GM23338 (cell line): ENCODE data around the gene CDH4. TPM values are rescaled to one million over a fixed set of nuclear protein-coding genes. Genes with fewer than 3 reads are reported as not detected.

Source experiments
- ATAC-seq: fragments of 200-7000 bp; cut with Tn5 transposase; 3 replicates; pipeline ENCODE4 v1.9.1; 2020
- DNase-seq: peaks from one replicate; pipeline ENCODE4 v3.0.0-alpha.2; 2015; ENCODE audit warnings: low spot score
- H2AFZ ChIP-seq: fragments of 200-600 bp; sonication (generic); 2 replicates; pipeline ENCODE4 v1.8.0; 2016; ENCODE audit warnings: antibody characterized with exemption, mild to moderate bottlenecking, moderate library complexity
- H3F3A ChIP-seq: fragments of 200-600 bp; sonication (generic); replicated peaks from 2 replicates; pipeline ENCODE4 v1.8.0; 2017; ENCODE audit warnings: antibody characterized with exemption, mixed run types, low read depth
- H3K27ac ChIP-seq: fragments of 200-600 bp; sonication (generic); 2 replicates; pipeline ENCODE4 v1.6.1; 2016; ENCODE audit warnings: low read depth
- H3K27me3 ChIP-seq: fragments of 200-600 bp; sonication (generic); 2 replicates; pipeline ENCODE4 v1.8.0; 2016; ENCODE audit warnings: mild to moderate bottlenecking, mixed run types, moderate library complexity; ENCODE audit not compliant: insufficient read depth
- H3K36me3 ChIP-seq: fragments of 200-600 bp; sonication (generic); 2 replicates; pipeline ENCODE4 v1.8.0; 2016; ENCODE audit warnings: mild to moderate bottlenecking; ENCODE audit not compliant: insufficient read depth
- H3K4me1 ChIP-seq: fragments of 200-600 bp; sonication (generic); 2 replicates; pipeline ENCODE4 v1.8.0; 2016; ENCODE audit warnings: mild to moderate bottlenecking, moderate library complexity; ENCODE audit not compliant: insufficient read depth
- H3K4me2 ChIP-seq: fragments of 200-600 bp; sonication (generic); 2 replicates; pipeline ENCODE4 v1.7.1; 2017; ENCODE audit warnings: mixed run types
- H3K4me3 ChIP-seq: fragments of 200-600 bp; sonication (generic); 2 replicates; pipeline ENCODE4 v1.6.1; 2016; ENCODE audit warnings: mixed run types
- H3K79me2 ChIP-seq: fragments of 200-600 bp; sonication (generic); replicated peaks from 2 replicates; pipeline ENCODE4 v1.8.0; 2017; ENCODE audit warnings: mild to moderate bottlenecking; ENCODE audit not compliant: insufficient read depth
- H3K9me2 ChIP-seq: fragments of 200-600 bp; sonication (generic); 2 replicates; pipeline ENCODE4 v1.8.0; 2017; ENCODE audit not compliant: insufficient read depth
- H4K20me1 ChIP-seq: fragments of 200-600 bp; sonication (generic); replicated peaks from 2 replicates; pipeline ENCODE4 v1.8.0; 2017; ENCODE audit warnings: mild to moderate bottlenecking; ENCODE audit not compliant: insufficient read depth
- H3K27ac Mint-ChIP-seq: 2 replicates; pipeline ENCODE4 v1.8.0; 2020; ENCODE audit warnings: inconsistent platforms, mild to moderate bottlenecking, moderate library complexity, mixed read lengths
- H3K27me3 Mint-ChIP-seq: 3 replicates; pipeline ENCODE4 v1.8.0; 2022; ENCODE audit warnings: low read depth, mild to moderate bottlenecking, moderate library complexity, mixed read lengths, inconsistent platforms; ENCODE audit not compliant: insufficient read depth, poor library complexity
- H3K36me3 Mint-ChIP-seq: 3 replicates; pipeline ENCODE4 v1.8.0; 2021; ENCODE audit warnings: low read depth, mild to moderate bottlenecking, inconsistent platforms, moderate library complexity, mixed read lengths
- H3K4me1 Mint-ChIP-seq: 3 replicates; pipeline ENCODE4 v1.8.0; 2020; ENCODE audit warnings: mild to moderate bottlenecking, inconsistent platforms, mixed read lengths
- H3K4me3 Mint-ChIP-seq: 3 replicates; pipeline ENCODE4 v1.8.0; 2021; ENCODE audit warnings: moderate library complexity, mild to moderate bottlenecking, inconsistent platforms, mixed read lengths
- H3K9me3 Mint-ChIP-seq: 3 replicates; pipeline ENCODE4 v1.8.0; 2020; ENCODE audit warnings: moderate library complexity, mild to moderate bottlenecking, inconsistent platforms, mixed read lengths
- CREB1 ChIP-seq: fragments of 250-450 bp; sonication (Bioruptor Pico); IDR thresholded peaks from 2 replicates; pipeline ENCODE4 v1.5.0; 2020; ENCODE audit warnings: low read depth, mild to moderate bottlenecking, moderate library complexity
- JUNB ChIP-seq: IDR thresholded peaks from one replicate; pipeline ENCODE4 v1.6.1; 2016; ENCODE audit warnings: antibody characterized with exemption; ENCODE audit not compliant: unreplicated experiment
- POLR2AphosphoS5 ChIP-seq: IDR thresholded peaks from 2 replicates; pipeline ENCODE4 v1.6.1; 2016; ENCODE audit warnings: antibody characterized with exemption, low read depth
- STAT1 ChIP-seq: IDR thresholded peaks from one replicate; pipeline ENCODE4 v1.6.1; 2016; ENCODE audit warnings: antibody characterized with exemption; ENCODE audit not compliant: unreplicated experiment
- ZNF114 ChIP-seq: fragments of 250-450 bp; sonication (Bioruptor Pico); IDR thresholded peaks from 2 replicates; pipeline ENCODE4 v1.5.0; 2020; ENCODE audit warnings: mild to moderate bottlenecking, moderate library complexity
- ZNF331 ChIP-seq: fragments of 250-450 bp; sonication (Bioruptor Pico); IDR thresholded peaks from 2 replicates; pipeline ENCODE4 v1.5.0; 2020; ENCODE audit warnings: low read depth, mild to moderate bottlenecking, moderate library complexity
- polyA plus RNA-seq: library from polyadenylated mRNA; unstranded; fragments of >200 nt; fragmentation: Nextera tagmentation; extraction: Ambion mirVana; gene quantifications from 2 replicates; pipeline ENCODE4 v1.2.1, GENCODE V29; 2016
- total RNA-seq: library from RNA; depleted of rRNA; stranded (reverse); fragments of >200 nt; shearing (Covaris generic); gene quantifications from 2 replicates; pipeline ENCODE4 v1.2.3, GENCODE V29; 2014
- TF ChIP-seq, protein P1 (sequence below): IDR thresholded peaks from one replicate; pipeline ENCODE4 v1.6.1; 2018; ENCODE audit warnings: antibody characterized with exemption; ENCODE audit not compliant: unreplicated experiment
- TF ChIP-seq, protein P2 (sequence below): fragments of 250-450 bp; sonication (Bioruptor Pico); IDR thresholded peaks from 2 replicates; pipeline ENCODE4 v1.5.0; 2020; ENCODE audit warnings: mild to moderate bottlenecking, moderate library complexity
- TF ChIP-seq, protein P3 (sequence below), 2 experiments: fragments of 200-600 bp in 1 of 2; sonication (generic) in 1 of 2; conservative IDR thresholded peaks; 2 replicates each; pipeline versions ENCODE4 v1.5.1 to v1.6.1; 2016 to 2017; ENCODE audit warnings: antibody characterized with exemption in 2 of 2, low read depth in 2 of 2, mild to moderate bottlenecking in 2 of 2, moderate library complexity in 1 of 2
- TF ChIP-seq, protein P4 (sequence below): IDR thresholded peaks from 2 replicates; pipeline ENCODE4 v1.6.1; 2016; ENCODE audit warnings: antibody characterized with exemption

Gene CDH4
- total and polyA plus RNA-seq, 2 experiments from 2014 or later: 1.2 to 4.2 TPM

DNA sequence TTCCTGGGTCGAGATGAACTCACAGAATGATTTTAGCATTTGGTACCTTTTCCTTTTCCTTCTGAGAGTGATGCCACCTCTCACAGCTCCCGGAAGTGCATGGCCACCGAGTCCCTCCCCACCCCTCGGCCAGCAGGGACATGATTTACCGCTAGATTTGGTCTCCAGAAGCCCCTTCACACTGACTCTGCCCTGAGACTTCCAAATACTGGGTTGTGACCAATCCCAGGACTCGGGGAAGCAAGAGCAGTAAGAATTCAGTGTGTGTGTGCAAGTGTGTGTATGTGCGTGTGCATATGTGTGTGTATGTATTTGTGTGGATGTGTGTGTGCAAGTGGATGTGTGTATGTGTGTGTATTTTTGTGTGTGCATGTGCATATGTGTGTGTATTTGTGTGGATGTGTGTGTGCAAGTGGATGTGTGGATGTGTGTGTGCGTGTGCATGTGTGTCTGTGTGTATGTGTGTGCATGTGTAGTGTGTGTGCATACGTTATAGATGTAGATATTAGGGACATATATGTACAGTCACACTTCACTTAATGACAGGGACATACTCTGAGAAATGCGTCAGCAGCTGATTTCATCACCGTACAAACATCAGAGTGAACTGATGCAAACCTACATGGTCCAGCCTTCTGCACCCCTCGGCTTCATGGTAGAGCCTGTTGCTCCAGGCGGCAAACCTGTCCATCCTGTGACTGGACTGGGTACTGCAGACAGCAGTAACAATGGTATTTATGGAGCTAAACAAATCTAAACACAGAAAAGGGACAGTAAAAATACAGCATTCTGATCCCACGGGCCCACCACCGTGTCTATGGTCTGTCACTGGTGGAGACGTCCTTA lies 439.2 kb downstream of the CDH4 start:
- no peak overlapping the region for H3K4me3 Mint-ChIP-seq
- ATAC-seq (no peak), DNase-seq (no peak)
- no peak overlapping the region for H3K27ac Mint-ChIP-seq
- no peak overlapping the region for H3K27ac ChIP-seq
- H3K4me1 ChIP-seq: no peaks in the 10 kb centered on the region
- H3K79me2 ChIP-seq: no peaks in the 10 kb centered on the region
- H2AFZ ChIP-seq: no peak overlapping the region
- peaks cover 21% of the 10 kb centered on the region for H3K27me3 Mint-ChIP-seq
- H3K4me3 ChIP-seq: no peak overlapping the region
- H3K27me3 ChIP-seq: no peaks in the 10 kb centered on the region
- H4K20me1 ChIP-seq: no peaks in the 10 kb centered on the region
- peaks cover 3% of the 10 kb centered on the region; the same call in 2 of the 3 replicates for H3K4me1 Mint-ChIP-seq
- TF ChIP-seq CREB1 (CRISPR knock-in tag) (no peak), STAT1 (no peak), JUNB (no peak), ZNF114 (CRISPR knock-in tag) (no peak), ZNF331 (no peak), POLR2AphosphoS5 (no peak)
- TF ChIP-seq, protein P1, sequence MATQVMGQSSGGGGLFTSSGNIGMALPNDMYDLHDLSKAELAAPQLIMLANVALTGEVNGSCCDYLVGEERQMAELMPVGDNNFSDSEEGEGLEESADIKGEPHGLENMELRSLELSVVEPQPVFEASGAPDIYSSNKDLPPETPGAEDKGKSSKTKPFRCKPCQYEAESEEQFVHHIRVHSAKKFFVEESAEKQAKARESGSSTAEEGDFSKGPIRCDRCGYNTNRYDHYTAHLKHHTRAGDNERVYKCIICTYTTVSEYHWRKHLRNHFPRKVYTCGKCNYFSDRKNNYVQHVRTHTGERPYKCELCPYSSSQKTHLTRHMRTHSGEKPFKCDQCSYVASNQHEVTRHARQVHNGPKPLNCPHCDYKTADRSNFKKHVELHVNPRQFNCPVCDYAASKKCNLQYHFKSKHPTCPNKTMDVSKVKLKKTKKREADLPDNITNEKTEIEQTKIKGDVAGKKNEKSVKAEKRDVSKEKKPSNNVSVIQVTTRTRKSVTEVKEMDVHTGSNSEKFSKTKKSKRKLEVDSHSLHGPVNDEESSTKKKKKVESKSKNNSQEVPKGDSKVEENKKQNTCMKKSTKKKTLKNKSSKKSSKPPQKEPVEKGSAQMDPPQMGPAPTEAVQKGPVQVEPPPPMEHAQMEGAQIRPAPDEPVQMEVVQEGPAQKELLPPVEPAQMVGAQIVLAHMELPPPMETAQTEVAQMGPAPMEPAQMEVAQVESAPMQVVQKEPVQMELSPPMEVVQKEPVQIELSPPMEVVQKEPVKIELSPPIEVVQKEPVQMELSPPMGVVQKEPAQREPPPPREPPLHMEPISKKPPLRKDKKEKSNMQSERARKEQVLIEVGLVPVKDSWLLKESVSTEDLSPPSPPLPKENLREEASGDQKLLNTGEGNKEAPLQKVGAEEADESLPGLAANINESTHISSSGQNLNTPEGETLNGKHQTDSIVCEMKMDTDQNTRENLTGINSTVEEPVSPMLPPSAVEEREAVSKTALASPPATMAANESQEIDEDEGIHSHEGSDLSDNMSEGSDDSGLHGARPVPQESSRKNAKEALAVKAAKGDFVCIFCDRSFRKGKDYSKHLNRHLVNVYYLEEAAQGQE: no peak
- TF ChIP-seq, protein P2, sequence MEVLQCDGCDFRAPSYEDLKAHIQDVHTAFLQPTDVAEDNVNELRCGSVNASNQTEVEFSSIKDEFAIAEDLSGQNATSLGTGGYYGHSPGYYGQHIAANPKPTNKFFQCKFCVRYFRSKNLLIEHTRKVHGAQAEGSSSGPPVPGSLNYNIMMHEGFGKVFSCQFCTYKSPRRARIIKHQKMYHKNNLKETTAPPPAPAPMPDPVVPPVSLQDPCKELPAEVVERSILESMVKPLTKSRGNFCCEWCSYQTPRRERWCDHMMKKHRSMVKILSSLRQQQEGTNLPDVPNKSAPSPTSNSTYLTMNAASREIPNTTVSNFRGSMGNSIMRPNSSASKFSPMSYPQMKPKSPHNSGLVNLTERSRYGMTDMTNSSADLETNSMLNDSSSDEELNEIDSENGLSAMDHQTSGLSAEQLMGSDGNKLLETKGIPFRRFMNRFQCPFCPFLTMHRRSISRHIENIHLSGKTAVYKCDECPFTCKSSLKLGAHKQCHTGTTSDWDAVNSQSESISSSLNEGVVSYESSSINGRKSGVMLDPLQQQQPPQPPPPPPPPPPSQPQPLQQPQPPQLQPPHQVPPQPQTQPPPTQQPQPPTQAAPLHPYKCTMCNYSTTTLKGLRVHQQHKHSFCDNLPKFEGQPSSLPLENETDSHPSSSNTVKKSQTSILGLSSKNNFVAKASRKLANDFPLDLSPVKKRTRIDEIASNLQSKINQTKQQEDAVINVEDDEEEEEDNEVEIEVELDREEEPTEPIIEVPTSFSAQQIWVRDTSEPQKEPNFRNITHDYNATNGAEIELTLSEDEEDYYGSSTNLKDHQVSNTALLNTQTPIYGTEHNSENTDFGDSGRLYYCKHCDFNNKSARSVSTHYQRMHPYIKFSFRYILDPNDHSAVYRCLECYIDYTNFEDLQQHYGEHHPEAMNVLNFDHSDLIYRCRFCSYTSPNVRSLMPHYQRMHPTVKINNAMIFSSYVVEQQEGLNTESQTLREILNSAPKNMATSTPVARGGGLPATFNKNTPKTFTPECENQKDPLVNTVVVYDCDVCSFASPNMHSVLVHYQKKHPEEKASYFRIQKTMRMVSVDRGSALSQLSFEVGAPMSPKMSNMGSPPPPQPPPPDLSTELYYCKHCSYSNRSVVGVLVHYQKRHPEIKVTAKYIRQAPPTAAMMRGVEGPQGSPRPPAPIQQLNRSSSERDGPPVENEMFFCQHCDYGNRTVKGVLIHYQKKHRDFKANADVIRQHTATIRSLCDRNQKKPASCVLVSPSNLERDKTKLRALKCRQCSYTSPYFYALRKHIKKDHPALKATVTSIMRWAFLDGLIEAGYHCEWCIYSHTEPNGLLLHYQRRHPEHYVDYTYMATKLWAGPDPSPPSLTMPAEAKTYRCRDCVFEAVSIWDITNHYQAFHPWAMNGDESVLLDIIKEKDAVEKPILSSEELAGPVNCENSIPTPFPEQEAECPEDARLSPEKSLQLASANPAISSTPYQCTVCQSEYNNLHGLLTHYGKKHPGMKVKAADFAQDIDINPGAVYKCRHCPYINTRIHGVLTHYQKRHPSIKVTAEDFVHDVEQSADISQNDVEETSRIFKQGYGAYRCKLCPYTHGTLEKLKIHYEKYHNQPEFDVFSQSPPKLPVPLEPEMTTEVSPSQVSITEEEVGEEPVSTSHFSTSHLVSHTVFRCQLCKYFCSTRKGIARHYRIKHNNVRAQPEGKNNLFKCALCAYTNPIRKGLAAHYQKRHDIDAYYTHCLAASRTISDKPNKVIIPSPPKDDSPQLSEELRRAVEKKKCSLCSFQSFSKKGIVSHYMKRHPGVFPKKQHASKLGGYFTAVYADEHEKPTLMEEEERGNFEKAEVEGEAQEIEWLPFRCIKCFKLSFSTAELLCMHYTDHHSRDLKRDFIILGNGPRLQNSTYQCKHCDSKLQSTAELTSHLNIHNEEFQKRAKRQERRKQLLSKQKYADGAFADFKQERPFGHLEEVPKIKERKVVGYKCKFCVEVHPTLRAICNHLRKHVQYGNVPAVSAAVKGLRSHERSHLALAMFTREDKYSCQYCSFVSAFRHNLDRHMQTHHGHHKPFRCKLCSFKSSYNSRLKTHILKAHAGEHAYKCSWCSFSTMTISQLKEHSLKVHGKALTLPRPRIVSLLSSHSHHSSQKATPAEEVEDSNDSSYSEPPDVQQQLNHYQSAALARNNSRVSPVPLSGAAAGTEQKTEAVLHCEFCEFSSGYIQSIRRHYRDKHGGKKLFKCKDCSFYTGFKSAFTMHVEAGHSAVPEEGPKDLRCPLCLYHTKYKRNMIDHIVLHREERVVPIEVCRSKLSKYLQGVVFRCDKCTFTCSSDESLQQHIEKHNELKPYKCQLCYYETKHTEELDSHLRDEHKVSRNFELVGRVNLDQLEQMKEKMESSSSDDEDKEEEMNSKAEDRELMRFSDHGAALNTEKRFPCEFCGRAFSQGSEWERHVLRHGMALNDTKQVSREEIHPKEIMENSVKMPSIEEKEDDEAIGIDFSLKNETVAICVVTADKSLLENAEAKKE (CRISPR knock-in tag): no peak
- TF ChIP-seq, protein P3, sequence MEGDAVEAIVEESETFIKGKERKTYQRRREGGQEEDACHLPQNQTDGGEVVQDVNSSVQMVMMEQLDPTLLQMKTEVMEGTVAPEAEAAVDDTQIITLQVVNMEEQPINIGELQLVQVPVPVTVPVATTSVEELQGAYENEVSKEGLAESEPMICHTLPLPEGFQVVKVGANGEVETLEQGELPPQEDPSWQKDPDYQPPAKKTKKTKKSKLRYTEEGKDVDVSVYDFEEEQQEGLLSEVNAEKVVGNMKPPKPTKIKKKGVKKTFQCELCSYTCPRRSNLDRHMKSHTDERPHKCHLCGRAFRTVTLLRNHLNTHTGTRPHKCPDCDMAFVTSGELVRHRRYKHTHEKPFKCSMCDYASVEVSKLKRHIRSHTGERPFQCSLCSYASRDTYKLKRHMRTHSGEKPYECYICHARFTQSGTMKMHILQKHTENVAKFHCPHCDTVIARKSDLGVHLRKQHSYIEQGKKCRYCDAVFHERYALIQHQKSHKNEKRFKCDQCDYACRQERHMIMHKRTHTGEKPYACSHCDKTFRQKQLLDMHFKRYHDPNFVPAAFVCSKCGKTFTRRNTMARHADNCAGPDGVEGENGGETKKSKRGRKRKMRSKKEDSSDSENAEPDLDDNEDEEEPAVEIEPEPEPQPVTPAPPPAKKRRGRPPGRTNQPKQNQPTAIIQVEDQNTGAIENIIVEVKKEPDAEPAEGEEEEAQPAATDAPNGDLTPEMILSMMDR (conservative IDR thresholded peaks at IDR 0.05; ENCODE audit: low read depth in 2 of 2): no peak
- TF ChIP-seq, protein P4, sequence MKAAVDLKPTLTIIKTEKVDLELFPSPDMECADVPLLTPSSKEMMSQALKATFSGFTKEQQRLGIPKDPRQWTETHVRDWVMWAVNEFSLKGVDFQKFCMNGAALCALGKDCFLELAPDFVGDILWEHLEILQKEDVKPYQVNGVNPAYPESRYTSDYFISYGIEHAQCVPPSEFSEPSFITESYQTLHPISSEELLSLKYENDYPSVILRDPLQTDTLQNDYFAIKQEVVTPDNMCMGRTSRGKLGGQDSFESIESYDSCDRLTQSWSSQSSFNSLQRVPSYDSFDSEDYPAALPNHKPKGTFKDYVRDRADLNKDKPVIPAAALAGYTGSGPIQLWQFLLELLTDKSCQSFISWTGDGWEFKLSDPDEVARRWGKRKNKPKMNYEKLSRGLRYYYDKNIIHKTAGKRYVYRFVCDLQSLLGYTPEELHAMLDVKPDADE: no peak
- H3K9me3 Mint-ChIP-seq: no peaks in the 10 kb centered on the region
- H3F3A ChIP-seq: 0 out of 2 replicates have a peak, but pooled peaks cover 4% of the 10 kb centered on the region
- H3K4me2 ChIP-seq: no peak overlapping the region
- H3K36me3 Mint-ChIP-seq: no peaks in the 10 kb centered on the region
- no peaks in the 10 kb centered on the region for H3K9me2 ChIP-seq
- H3K36me3 ChIP-seq: no peaks in the 10 kb centered on the region
